Fibroblast of skin of abdomen (primary cell): ENCODE results near the gene ADCYAP1R1.
"Not testable (repeated sequence)": the region's sequence is repeated elsewhere in the genome, so short reads cannot be mapped to it uniquely, and the experiment has no call there.

ENCODE experiments used
- DNase-seq: peaks from one replicate; pipeline ENCODE4 v3.0.0-alpha.2; 2013

The ADCYAP1R1 gene

GRCh38 chr7:31137234-31137633, 85.1 kb downstream of the ADCYAP1R1 start:
- DNase-seq: no peak

GRCh38 chr7:31145339-31145738, 93.2 kb downstream of the ADCYAP1R1 start:
- no peak for DNase-seq

GRCh38 chr7:31146030-31146429, 93.9 kb downstream of the ADCYAP1R1 start:
- no peak for DNase-seq

GRCh38 chr7:31146538-31146937, 94.4 kb downstream of the ADCYAP1R1 start:
- no peak for DNase-seq

GRCh38 chr7:31151849-31152248, 99.7 kb downstream of the ADCYAP1R1 start:
- DNase-seq: no peak

GRCh38 chr7:31153318-31153717, 101.2 kb downstream of the ADCYAP1R1 start:
- not testable (repeated sequence) for DNase-seq

GRCh38 chr7:31160941-31161340, 108.8 kb downstream of the ADCYAP1R1 start:
- DNase-seq: no peak
